Endodermal cell (in vitro differentiated cells): Measurements from ENCODE around the gene UNC13A. TPM values are rescaled to one million over a fixed set of nuclear protein-coding genes. Genes with fewer than 3 reads are reported as not detected.

Experiments
- DNase-seq: peaks from one replicate; pipeline ENCODE4 v3.0.0-alpha.2; 2017
- H3K27ac ChIP-seq: 2 replicates; pipeline ENCODE4 v1.5.1; 2013; ENCODE audit warnings: mild to moderate bottlenecking, low read depth, low read length, moderate library complexity
- H3K27me3 ChIP-seq: 2 replicates; pipeline ENCODE4 v1.6.1; 2013; ENCODE audit warnings: mild to moderate bottlenecking, low read length, moderate library complexity; ENCODE audit not compliant: insufficient read depth, control insufficient read depth, poor library complexity, severe bottlenecking
- H3K36me3 ChIP-seq: 2 replicates; pipeline ENCODE4 v1.7.0; 2013; ENCODE audit warnings: mild to moderate bottlenecking, low read length, moderate library complexity; ENCODE audit not compliant: control insufficient read depth, insufficient read depth
- H3K4me1 ChIP-seq: one replicate; pipeline ENCODE4 v1.7.0; 2013; ENCODE audit warnings: low read length; ENCODE audit not compliant: control insufficient read depth, insufficient read depth
- H3K4me3 ChIP-seq: 2 replicates; pipeline ENCODE4 v1.5.1; 2013; ENCODE audit warnings: mild to moderate bottlenecking, low read length, moderate library complexity
- H3K9ac ChIP-seq: 2 replicates; pipeline ENCODE4 v1.6.1; 2013; ENCODE audit warnings: mild to moderate bottlenecking, low read length, moderate library complexity; ENCODE audit not compliant: poor library complexity, severe bottlenecking; ENCODE audit errors: extremely low read depth
- H3K9me3 ChIP-seq: 2 replicates; pipeline ENCODE4 v1.6.1; 2013; ENCODE audit warnings: mild to moderate bottlenecking, low read length, moderate library complexity; ENCODE audit not compliant: control insufficient read depth
- H3K27ac Mint-ChIP-seq: 2 replicates; pipeline ENCODE4 v1.8.0; 2020; ENCODE audit warnings: mixed read lengths
- H3K27me3 Mint-ChIP-seq: 2 replicates; pipeline ENCODE4 v1.8.0; 2021; ENCODE audit warnings: mild to moderate bottlenecking, mixed read lengths; ENCODE audit not compliant: insufficient read depth
- H3K36me3 Mint-ChIP-seq: 2 replicates; pipeline ENCODE4 v1.8.0; 2020; ENCODE audit warnings: low read depth, mixed read lengths
- H3K4me1 Mint-ChIP-seq: 2 replicates; pipeline ENCODE4 v1.8.0; 2020; ENCODE audit warnings: mixed read lengths
- H3K4me3 Mint-ChIP-seq: 2 replicates; pipeline ENCODE4 v1.8.0; 2020; ENCODE audit warnings: mild to moderate bottlenecking, moderate library complexity, mixed read lengths
- H3K9me3 Mint-ChIP-seq: 2 replicates; pipeline ENCODE4 v1.8.0; 2020; ENCODE audit warnings: mild to moderate bottlenecking, mixed read lengths
- CTCF ChIP-seq: fragments of 200-600 bp; sonication (generic); conservative IDR thresholded peaks from 2 replicates; pipeline ENCODE4 v1.5.0; 2021; ENCODE audit warnings: antibody characterized with exemption, mild to moderate bottlenecking
- WGBS, 2 experiments: methylation state at CpG; one replicate each; pipeline versions ENCODE4 v1.1.5 to v1.1.7; 2013; ENCODE audit warnings: missing lambda C conversion rate in 2 of 2, mixed read lengths in 1 of 2; ENCODE audit not compliant: insufficient coverage in 1 of 2, insufficient read length in 1 of 2; 5-methylcytosine and 5-hydroxymethylcytosine counted together
- total RNA-seq, 2 donors: library from RNA; stranded (reverse); fragmentation: NEBNext Ultra II Directional in 1 of 2; extraction: Animal tissue kit (Norgen Biotek cat#: 25700) in 1 of 2; gene quantifications; 2 replicates in 1 of 2; 3 replicates in 1 of 2; pipeline ENCODE4 v1.2.1, GENCODE V29; 2021

Gene UNC13A
- total RNA-seq, 2 donors from 2014 or later, result 5.6 to 10.7 TPM

- no peak for DNase-seq
- Histone ChIP-seq H3K9ac (no peak overlapping the region), H3K36me3 (no peaks in the 10 kb centered on the region), H3K27ac (no peak overlapping the region), H3K4me3 (no peak overlapping the region), H3K9me3 (no peaks in the 10 kb centered on the region), H3K27me3 (no peaks in the 10 kb centered on the region), H3K4me1 (no peaks in the 10 kb centered on the region)
- no peaks in the 10 kb centered on the region for H3K4me1 Mint-ChIP-seq
- 77 to 80% methylated on average over 3 of the region's 3 CpGs for WGBS, 2 experiments
- H3K27ac Mint-ChIP-seq, result no peak overlapping the region
- H3K4me3 Mint-ChIP-seq, result no peak overlapping the region
- peaks cover 26% of the 10 kb centered on the region for H3K36me3 Mint-ChIP-seq
- no peak for TF ChIP-seq CTCF
- H3K27me3 Mint-ChIP-seq, result no peaks in the 10 kb centered on the region
- H3K9me3 Mint-ChIP-seq, result peaks cover 4% of the 10 kb centered on the region
Measured at GRCh38 chr19:17658666-17659065, 29.5 kb downstream of the UNC13A start.

GRCh38 chr19:17658240-17658639, 29.9 kb downstream of the UNC13A start:
- H3K9ac ChIP-seq, result no peak overlapping the region
- no peaks in the 10 kb centered on the region for H3K27me3 ChIP-seq
- H3K4me3 ChIP-seq, result no peak overlapping the region
- no peak overlapping the region for H3K27ac Mint-ChIP-seq
- H3K9me3 Mint-ChIP-seq, result peaks cover 4% of the 10 kb centered on the region
- 78 to 79% methylated on average over 6 of the region's 6 CpGs for WGBS, 2 experiments
- no peaks in the 10 kb centered on the region for H3K27me3 Mint-ChIP-seq
- H3K9me3 ChIP-seq, result no peaks in the 10 kb centered on the region
- H3K36me3 Mint-ChIP-seq, result peaks cover 24% of the 10 kb centered on the region
- DNase-seq, result no peak
- H3K27ac ChIP-seq, result no peak overlapping the region
- no peaks in the 10 kb centered on the region for H3K36me3 ChIP-seq
- no peak for TF ChIP-seq CTCF
- H3K4me1 ChIP-seq, result no peaks in the 10 kb centered on the region
- H3K4me1 Mint-ChIP-seq, result no peaks in the 10 kb centered on the region
- no peak overlapping the region for H3K4me3 Mint-ChIP-seq

GRCh38 chr19:17656970-17657369, 31.2 kb downstream of the UNC13A start:
- no peak for TF ChIP-seq CTCF
- Histone ChIP-seq H3K4me1 (no peaks in the 10 kb centered on the region), H3K27me3 (no peaks in the 10 kb centered on the region), H3K9me3 (no peaks in the 10 kb centered on the region), H3K9ac (no peak overlapping the region), H3K36me3 (no peaks in the 10 kb centered on the region), H3K27ac (no peak overlapping the region), H3K4me3 (no peak overlapping the region)
- Mint-ChIP-seq H3K27me3 (no peaks in the 10 kb centered on the region), H3K36me3 (peaks cover 29% of the 10 kb centered on the region), H3K4me3 (no peak overlapping the region), H3K4me1 (no peaks in the 10 kb centered on the region), H3K9me3 (peaks cover 4% of the 10 kb centered on the region), H3K27ac (no peak overlapping the region)
- WGBS, 2 experiments, result 80 to 85% methylated on average over 3 to 8 of the region's 8 CpGs
- no peak for DNase-seq
